GM23248 (cell line): Measurements from ENCODE around the gene ERICH3. TPM values are rescaled to one million over a fixed set of nuclear protein-coding genes. Genes with fewer than 3 reads are reported as not detected.

ENCODE experiments used
- DNase-seq: peaks from one replicate; pipeline ENCODE4 v3.0.0-alpha.2; 2015
- H2AFZ ChIP-seq: fragments of 200-600 bp; sonication (generic); 2 replicates; pipeline ENCODE4 v1.6.1; 2016; ENCODE audit warnings: antibody characterized with exemption
- H3F3A ChIP-seq: fragments of 200-600 bp; sonication (generic); 2 replicates; pipeline ENCODE4 v1.6.1; 2016; ENCODE audit warnings: mild to moderate bottlenecking, antibody characterized with exemption, mixed run types; ENCODE audit not compliant: insufficient read depth
- H3K27ac ChIP-seq: fragments of 200-600 bp; sonication (generic); 2 replicates; pipeline ENCODE4 v1.5.1; 2016; ENCODE audit warnings: mild to moderate bottlenecking
- H3K27me3 ChIP-seq: fragments of 200-600 bp; sonication (generic); replicated peaks from 2 replicates; pipeline ENCODE4 v1.6.1; 2016; ENCODE audit warnings: mild to moderate bottlenecking; ENCODE audit not compliant: insufficient read depth
- H3K36me3 ChIP-seq: fragments of 200-600 bp; sonication (generic); 2 replicates; pipeline ENCODE4 v1.6.1; 2016; ENCODE audit warnings: low read depth, mild to moderate bottlenecking
- H3K4me1 ChIP-seq: fragments of 200-600 bp; sonication (generic); 2 replicates; pipeline ENCODE4 v1.6.1; 2016; ENCODE audit warnings: mild to moderate bottlenecking; ENCODE audit not compliant: insufficient read depth
- H3K4me2 ChIP-seq: fragments of 200-600 bp; sonication (generic); one replicate; pipeline ENCODE4 v1.6.1; 2016; ENCODE audit warnings: mild to moderate bottlenecking; ENCODE audit not compliant: unreplicated experiment
- H3K4me3 ChIP-seq: fragments of 200-600 bp; sonication (generic); 2 replicates; pipeline ENCODE4 v1.5.1; 2016; ENCODE audit warnings: mild to moderate bottlenecking
- H3K79me2 ChIP-seq: fragments of 200-600 bp; sonication (generic); 2 replicates; pipeline ENCODE4 v1.6.1; 2016; ENCODE audit warnings: mild to moderate bottlenecking; ENCODE audit not compliant: insufficient read depth
- H3K9ac ChIP-seq: fragments of 200-600 bp; sonication (generic); 2 replicates; pipeline ENCODE4 v1.6.1; 2016; ENCODE audit warnings: mild to moderate bottlenecking
- H3K9me2 ChIP-seq: fragments of 200-600 bp; sonication (generic); 2 replicates; pipeline ENCODE4 v1.6.1; 2016; ENCODE audit warnings: mixed run types, mild to moderate bottlenecking, moderate library complexity; ENCODE audit not compliant: insufficient read depth
- H3K9me3 ChIP-seq: fragments of 200-600 bp; sonication (generic); one replicate; pipeline ENCODE4 v1.6.1; 2017; ENCODE audit warnings: low read depth
- H4K20me1 ChIP-seq: fragments of 200-600 bp; sonication (generic); 2 replicates; pipeline ENCODE4 v1.6.0; 2016; ENCODE audit not compliant: insufficient read depth
- EZH2 ChIP-seq: fragments of 200-600 bp; sonication (generic); IDR thresholded peaks from 2 replicates; pipeline ENCODE4 v1.6.1; 2018; ENCODE audit warnings: antibody characterized with exemption, mild to moderate bottlenecking; ENCODE audit not compliant: insufficient read depth, poor library complexity, severe bottlenecking
- EZH2phosphoT487 ChIP-seq: fragments of 200-600 bp; sonication (generic); IDR thresholded peaks from 2 replicates; pipeline ENCODE4 v1.6.1; 2018; ENCODE audit warnings: antibody characterized with exemption, moderate library complexity, mild to moderate bottlenecking, low read depth; ENCODE audit not compliant: insufficient read depth
- WGBS, 2 experiments: methylation state at CpG; one replicate each; pipeline ENCODE4 v1.1.6; 2015 to 2017; ENCODE audit warnings: low lambda C conversion rate in 2 of 2, low coverage in 1 of 2; ENCODE audit errors: missing lambda C conversion rate in 2 of 2; 5-methylcytosine and 5-hydroxymethylcytosine counted together
- in situ Hi-C: fragments of 300-500 bp; cut with MboI; formaldehyde crosslinking; loops from 2 replicates; pipeline ENCODE4 v1.15.0; 2020
- polyA plus RNA-seq: library from polyadenylated mRNA; unstranded; fragments of >200 nt; fragmentation: Nextera tagmentation; extraction: Ambion mirVana; gene quantifications from 2 replicates; pipeline ENCODE4 v1.2.1, GENCODE V29; 2016
- total RNA-seq: library from RNA; depleted of rRNA; stranded (reverse); fragments of >200 nt; shearing (Covaris generic); gene quantifications from 2 replicates; pipeline ENCODE4 v1.2.3, GENCODE V29; 2014

ERICH3 gene
- total and polyA plus RNA-seq, 2 experiments from 2014 or later: not detected

DNA sequence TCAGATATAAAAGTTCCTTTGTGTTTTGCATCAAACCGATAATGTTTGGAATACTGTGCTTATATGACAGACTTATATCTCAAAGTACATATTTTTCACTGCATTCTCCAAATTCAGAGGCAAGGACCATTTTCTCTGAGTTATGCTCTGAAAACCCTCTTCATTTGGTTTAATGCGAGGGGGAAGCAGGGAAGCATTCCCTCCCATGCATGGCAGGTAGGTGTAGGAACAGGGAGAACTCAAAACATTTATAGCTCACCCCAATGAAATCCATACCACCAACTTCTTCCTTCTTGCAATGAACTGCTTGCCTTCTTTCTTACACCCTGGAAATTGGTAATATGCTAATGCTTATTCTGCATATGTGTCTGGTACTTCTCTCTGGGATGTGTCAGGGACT, 10.7 kb upstream of the ERICH3 start:
- Histone ChIP-seq H2AFZ (no peak overlapping the region), H3K27ac (no peak overlapping the region), H4K20me1 (no peaks in the 10 kb centered on the region), H3K9me3 (no peaks in the 10 kb centered on the region), H3K9ac (no peak overlapping the region), H3K4me1 (no peaks in the 10 kb centered on the region), H3K4me3 (no peak overlapping the region), H3K9me2 (no peaks in the 10 kb centered on the region), H3K27me3 (no peaks in the 10 kb centered on the region; the same call in none of the 2 replicates), H3F3A (no peaks in the 10 kb centered on the region), H3K36me3 (no peaks in the 10 kb centered on the region), H3K79me2 (no peaks in the 10 kb centered on the region), H3K4me2 (no peak overlapping the region)
- 33 to 36% methylated on average over 2 of the region's 2 CpGs for WGBS, 2 experiments
- in situ Hi-C loops: no loop called here
- no peak for DNase-seq
- TF ChIP-seq EZH2phosphoT487: no peak

GRCh38 chr1:74683656-74684055, 10.1 kb upstream of the ERICH3 start:
- H3K4me2 ChIP-seq: no peak overlapping the region
- no peak overlapping the region for H2AFZ ChIP-seq
- DNase-seq: no peak
- H3K27ac ChIP-seq: no peak overlapping the region
- in situ Hi-C loops: no loop called here
- no peak overlapping the region for H3K4me3 ChIP-seq
- H3K79me2 ChIP-seq: no peaks in the 10 kb centered on the region
- H3K27me3 ChIP-seq: no peaks in the 10 kb centered on the region; the same call in none of the 2 replicates
- no peaks in the 10 kb centered on the region for H3K36me3 ChIP-seq
- H3K9me3 ChIP-seq: no peaks in the 10 kb centered on the region
- H3K9ac ChIP-seq: no peak overlapping the region
- H4K20me1 ChIP-seq: no peaks in the 10 kb centered on the region
- no peak for TF ChIP-seq EZH2
- no peaks in the 10 kb centered on the region for H3K9me2 ChIP-seq
- no peaks in the 10 kb centered on the region for H3K4me1 ChIP-seq
- no peaks in the 10 kb centered on the region for H3F3A ChIP-seq

DNA sequence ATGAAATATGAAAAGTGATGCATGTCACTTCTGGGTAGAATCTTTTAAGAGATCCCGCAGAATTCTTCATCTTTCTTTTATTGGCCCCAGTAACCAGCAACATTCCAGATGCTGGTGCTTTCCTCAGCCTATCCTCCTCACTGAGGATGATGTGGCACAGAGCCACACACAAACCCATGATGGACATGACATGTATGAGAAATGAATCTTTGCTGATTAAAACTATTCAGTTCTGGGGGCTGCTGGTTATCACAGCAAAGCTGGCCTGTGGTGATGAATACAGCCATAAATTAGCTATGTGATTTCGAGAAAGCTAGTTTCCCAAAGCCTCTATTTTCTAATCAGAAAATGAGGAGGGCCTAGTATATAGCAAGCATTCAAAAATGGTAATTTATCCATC, 8.3 kb upstream of the ERICH3 start:
- Histone ChIP-seq H3K9ac (no peak overlapping the region), H3K27me3 (no peaks in the 10 kb centered on the region; the same call in none of the 2 replicates), H3K79me2 (no peaks in the 10 kb centered on the region), H3K36me3 (no peaks in the 10 kb centered on the region), H3K9me2 (no peaks in the 10 kb centered on the region), H3K4me3 (no peak overlapping the region), H3K4me2 (no peak overlapping the region), H3K9me3 (no peaks in the 10 kb centered on the region), H3K4me1 (no peaks in the 10 kb centered on the region), H3K27ac (no peak overlapping the region), H3F3A (no peaks in the 10 kb centered on the region), H4K20me1 (no peaks in the 10 kb centered on the region), H2AFZ (no peak overlapping the region)
- in situ Hi-C loops: no loop called here
- WGBS, 2 experiments: 49 to 66% methylated on average over 2 of the region's 2 CpGs
- no peak for TF ChIP-seq EZH2phosphoT487
- no peak for TF ChIP-seq EZH2
- DNase-seq: no peak

DNA sequence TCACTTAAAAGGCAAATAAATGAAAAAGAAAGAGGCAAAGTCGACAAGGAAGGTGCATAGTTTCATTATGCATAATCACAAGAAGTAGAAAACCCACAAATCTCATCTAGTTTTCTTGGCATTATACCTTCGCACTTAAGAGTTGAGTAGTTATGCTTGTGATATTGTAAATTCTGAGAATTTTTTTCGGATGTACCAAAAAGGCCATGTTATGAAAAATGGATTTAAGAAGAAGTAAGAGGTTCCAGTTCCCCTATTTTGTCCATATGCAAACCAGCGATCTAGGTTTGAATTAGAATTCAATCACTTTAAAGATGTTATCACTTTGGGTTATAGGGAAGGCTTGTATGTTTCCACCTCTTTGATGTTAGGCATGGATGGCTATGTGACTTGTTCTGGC, 7.9 kb upstream of the ERICH3 start:
- Histone ChIP-seq H3K27me3 (no peaks in the 10 kb centered on the region; the same call in none of the 2 replicates), H3K36me3 (no peaks in the 10 kb centered on the region), H3K9ac (no peak overlapping the region), H3K4me1 (no peaks in the 10 kb centered on the region), H3K4me3 (no peak overlapping the region), H3K9me2 (no peaks in the 10 kb centered on the region), H3K27ac (no peak overlapping the region), H3K4me2 (no peak overlapping the region), H2AFZ (no peak overlapping the region), H3K79me2 (no peaks in the 10 kb centered on the region), H3F3A (no peaks in the 10 kb centered on the region), H3K9me3 (no peaks in the 10 kb centered on the region), H4K20me1 (no peaks in the 10 kb centered on the region)
- no peak for DNase-seq
- WGBS, 2 experiments: 49 to 52% methylated on average over 4 of the region's 4 CpGs
- TF ChIP-seq EZH2phosphoT487 (no peak), EZH2 (no peak)
- in situ Hi-C loops: no loop called here

- WGBS, 2 experiments: 26 to 32% methylated on average over 3 of the region's 3 CpGs
- in situ Hi-C loops: no loop called here
These were observed 7.4 kb upstream of the ERICH3 start for GRCh38 chr1:74681001-74681400.

More at GRCh38 chr1:74681001-74681400, 7.4 kb upstream of the ERICH3 start:
- H4K20me1 ChIP-seq: no peaks in the 10 kb centered on the region
- H3K9ac ChIP-seq: no peak overlapping the region
- H3K9me2 ChIP-seq: no peaks in the 10 kb centered on the region
- no peaks in the 10 kb centered on the region for H3F3A ChIP-seq
- no peaks in the 10 kb centered on the region for H3K9me3 ChIP-seq
- no peak for DNase-seq
- no peak overlapping the region for H3K4me3 ChIP-seq
- H3K27me3 ChIP-seq: peaks cover 2% of the 10 kb centered on the region
- no peak overlapping the region for H3K4me2 ChIP-seq
- H3K79me2 ChIP-seq: no peaks in the 10 kb centered on the region
- H3K36me3 ChIP-seq: no peaks in the 10 kb centered on the region
- H2AFZ ChIP-seq: no peak overlapping the region
- TF ChIP-seq EZH2 (no peak), EZH2phosphoT487 (no peak)
- no peaks in the 10 kb centered on the region for H3K4me1 ChIP-seq
- H3K27ac ChIP-seq: no peak overlapping the region
